GM23338 (cell line): Measurements from ENCODE around the gene PTCHD1. TPM values are rescaled to one million over a fixed set of nuclear protein-coding genes. Genes with fewer than 3 reads are reported as not detected.

Experiments used
- ATAC-seq: fragments of 200-7000 bp; cut with Tn5 transposase; 3 replicates; pipeline ENCODE4 v1.9.1; 2020
- DNase-seq: peaks from one replicate; pipeline ENCODE4 v3.0.0-alpha.2; 2015; ENCODE audit warnings: low spot score
- H2AFZ ChIP-seq: fragments of 200-600 bp; sonication (generic); 2 replicates; pipeline ENCODE4 v1.8.0; 2016; ENCODE audit warnings: antibody characterized with exemption, mild to moderate bottlenecking, moderate library complexity
- H3F3A ChIP-seq: fragments of 200-600 bp; sonication (generic); replicated peaks from 2 replicates; pipeline ENCODE4 v1.8.0; 2017; ENCODE audit warnings: antibody characterized with exemption, mixed run types, low read depth
- H3K27ac ChIP-seq: fragments of 200-600 bp; sonication (generic); 2 replicates; pipeline ENCODE4 v1.6.1; 2016; ENCODE audit warnings: low read depth
- H3K27me3 ChIP-seq: fragments of 200-600 bp; sonication (generic); 2 replicates; pipeline ENCODE4 v1.8.0; 2016; ENCODE audit warnings: mild to moderate bottlenecking, mixed run types, moderate library complexity; ENCODE audit not compliant: insufficient read depth
- H3K36me3 ChIP-seq: fragments of 200-600 bp; sonication (generic); 2 replicates; pipeline ENCODE4 v1.8.0; 2016; ENCODE audit warnings: mild to moderate bottlenecking; ENCODE audit not compliant: insufficient read depth
- H3K4me1 ChIP-seq: fragments of 200-600 bp; sonication (generic); 2 replicates; pipeline ENCODE4 v1.8.0; 2016; ENCODE audit warnings: mild to moderate bottlenecking, moderate library complexity; ENCODE audit not compliant: insufficient read depth
- H3K4me2 ChIP-seq: fragments of 200-600 bp; sonication (generic); 2 replicates; pipeline ENCODE4 v1.7.1; 2017; ENCODE audit warnings: mixed run types
- H3K4me3 ChIP-seq: fragments of 200-600 bp; sonication (generic); 2 replicates; pipeline ENCODE4 v1.6.1; 2016; ENCODE audit warnings: mixed run types
- H3K79me2 ChIP-seq: fragments of 200-600 bp; sonication (generic); replicated peaks from 2 replicates; pipeline ENCODE4 v1.8.0; 2017; ENCODE audit warnings: mild to moderate bottlenecking; ENCODE audit not compliant: insufficient read depth
- H3K9me2 ChIP-seq: fragments of 200-600 bp; sonication (generic); 2 replicates; pipeline ENCODE4 v1.8.0; 2017; ENCODE audit not compliant: insufficient read depth
- H4K20me1 ChIP-seq: fragments of 200-600 bp; sonication (generic); replicated peaks from 2 replicates; pipeline ENCODE4 v1.8.0; 2017; ENCODE audit warnings: mild to moderate bottlenecking; ENCODE audit not compliant: insufficient read depth
- H3K27ac Mint-ChIP-seq: 2 replicates; pipeline ENCODE4 v1.8.0; 2020; ENCODE audit warnings: inconsistent platforms, mild to moderate bottlenecking, moderate library complexity, mixed read lengths
- H3K27me3 Mint-ChIP-seq: 3 replicates; pipeline ENCODE4 v1.8.0; 2022; ENCODE audit warnings: low read depth, mild to moderate bottlenecking, moderate library complexity, mixed read lengths, inconsistent platforms; ENCODE audit not compliant: insufficient read depth, poor library complexity
- H3K36me3 Mint-ChIP-seq: 3 replicates; pipeline ENCODE4 v1.8.0; 2021; ENCODE audit warnings: low read depth, mild to moderate bottlenecking, inconsistent platforms, moderate library complexity, mixed read lengths
- H3K4me1 Mint-ChIP-seq: 3 replicates; pipeline ENCODE4 v1.8.0; 2020; ENCODE audit warnings: mild to moderate bottlenecking, inconsistent platforms, mixed read lengths
- H3K4me3 Mint-ChIP-seq: 3 replicates; pipeline ENCODE4 v1.8.0; 2021; ENCODE audit warnings: moderate library complexity, mild to moderate bottlenecking, inconsistent platforms, mixed read lengths
- H3K9me3 Mint-ChIP-seq: 3 replicates; pipeline ENCODE4 v1.8.0; 2020; ENCODE audit warnings: moderate library complexity, mild to moderate bottlenecking, inconsistent platforms, mixed read lengths
- CREB1 ChIP-seq: fragments of 250-450 bp; sonication (Bioruptor Pico); IDR thresholded peaks from 2 replicates; pipeline ENCODE4 v1.5.0; 2020; ENCODE audit warnings: low read depth, mild to moderate bottlenecking, moderate library complexity
- ETS1 ChIP-seq: IDR thresholded peaks from 2 replicates; pipeline ENCODE4 v1.6.1; 2016; ENCODE audit warnings: antibody characterized with exemption
- EZH2 ChIP-seq: fragments of 200-600 bp; sonication (generic); IDR thresholded peaks from one replicate; pipeline ENCODE4 v1.8.0; 2017; ENCODE audit warnings: antibody characterized with exemption, mild to moderate bottlenecking, low read depth; ENCODE audit not compliant: unreplicated experiment
- EZH2phosphoT487 ChIP-seq: fragments of 200-600 bp; sonication (generic); IDR thresholded peaks from one replicate; pipeline ENCODE4 v1.8.1; 2018; ENCODE audit warnings: antibody characterized with exemption; ENCODE audit not compliant: unreplicated experiment
- JUNB ChIP-seq: IDR thresholded peaks from one replicate; pipeline ENCODE4 v1.6.1; 2016; ENCODE audit warnings: antibody characterized with exemption; ENCODE audit not compliant: unreplicated experiment
- NANOG ChIP-seq: IDR thresholded peaks from 2 replicates; pipeline ENCODE4 v1.6.1; 2016; ENCODE audit warnings: antibody characterized with exemption, borderline replicate concordance
- POLR2AphosphoS5 ChIP-seq: IDR thresholded peaks from 2 replicates; pipeline ENCODE4 v1.6.1; 2016; ENCODE audit warnings: antibody characterized with exemption, low read depth
- REST ChIP-seq: IDR thresholded peaks from one replicate; pipeline ENCODE4 v1.6.1; 2018; ENCODE audit warnings: antibody characterized with exemption; ENCODE audit not compliant: unreplicated experiment
- STAT1 ChIP-seq: IDR thresholded peaks from one replicate; pipeline ENCODE4 v1.6.1; 2016; ENCODE audit warnings: antibody characterized with exemption; ENCODE audit not compliant: unreplicated experiment
- ZNF114 ChIP-seq: fragments of 250-450 bp; sonication (Bioruptor Pico); IDR thresholded peaks from 2 replicates; pipeline ENCODE4 v1.5.0; 2020; ENCODE audit warnings: mild to moderate bottlenecking, moderate library complexity
- ZNF331 ChIP-seq: fragments of 250-450 bp; sonication (Bioruptor Pico); IDR thresholded peaks from 2 replicates; pipeline ENCODE4 v1.5.0; 2020; ENCODE audit warnings: low read depth, mild to moderate bottlenecking, moderate library complexity
- ZNF462 ChIP-seq: fragments of 250-450 bp; sonication (Bioruptor Pico); IDR thresholded peaks from 2 replicates; pipeline ENCODE4 v1.5.0; 2020; ENCODE audit warnings: mild to moderate bottlenecking, moderate library complexity
- polyA plus RNA-seq: library from polyadenylated mRNA; unstranded; fragments of >200 nt; fragmentation: Nextera tagmentation; extraction: Ambion mirVana; gene quantifications from 2 replicates; pipeline ENCODE4 v1.2.1, GENCODE V29; 2016
- total RNA-seq: library from RNA; depleted of rRNA; stranded (reverse); fragments of >200 nt; shearing (Covaris generic); gene quantifications from 2 replicates; pipeline ENCODE4 v1.2.3, GENCODE V29; 2014
- TF ChIP-seq, protein P1 (sequence below), 2 experiments: fragments of 200-600 bp in 1 of 2; sonication (generic) in 1 of 2; conservative IDR thresholded peaks; 2 replicates each; pipeline versions ENCODE4 v1.5.1 to v1.6.1; 2016 to 2017; ENCODE audit warnings: antibody characterized with exemption in 2 of 2, low read depth in 2 of 2, mild to moderate bottlenecking in 2 of 2, moderate library complexity in 1 of 2

PTCHD1 gene
- total and polyA plus RNA-seq, 2 experiments from 2014 or later, result 1.5 to 1.9 TPM

DNA sequence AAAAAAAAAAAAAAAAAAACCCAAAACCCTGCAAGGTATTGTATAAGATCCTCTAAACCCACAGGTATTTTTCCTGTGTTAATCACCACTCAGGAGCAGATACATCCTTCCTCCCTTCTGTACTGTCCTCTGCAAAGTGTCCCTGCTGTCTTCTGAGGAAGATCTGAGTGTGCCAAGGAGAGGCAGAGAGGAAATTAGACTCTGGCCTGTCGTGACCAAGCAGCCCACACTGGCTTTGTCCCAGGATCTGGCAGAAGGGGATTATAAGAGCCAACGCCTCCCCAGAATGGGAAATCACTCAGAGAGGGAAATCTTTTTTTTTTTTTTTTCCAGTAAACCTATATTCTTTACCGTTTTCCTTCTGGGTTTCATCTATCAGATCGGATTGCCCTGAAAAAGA, 39.6 kb downstream of the PTCHD1 start:
- no peaks in the 10 kb centered on the region for H4K20me1 ChIP-seq
- no peak overlapping the region for H3K4me2 ChIP-seq
- no peak overlapping the region for H3K27ac ChIP-seq
- Mint-ChIP-seq H3K27ac (no peak overlapping the region), H3K27me3 (no peaks in the 10 kb centered on the region), H3K4me3 (no peak overlapping the region), H3K4me1 (peaks cover 10% of the 10 kb centered on the region; the same call in 2 of the 3 replicates), H3K36me3 (no peaks in the 10 kb centered on the region), H3K9me3 (no peaks in the 10 kb centered on the region)
- H2AFZ ChIP-seq, result no peak overlapping the region
- DNase-seq (no peak), ATAC-seq (no peak)
- no peaks in the 10 kb centered on the region for H3F3A ChIP-seq
- H3K9me2 ChIP-seq, result no peaks in the 10 kb centered on the region
- TF ChIP-seq, protein P1, sequence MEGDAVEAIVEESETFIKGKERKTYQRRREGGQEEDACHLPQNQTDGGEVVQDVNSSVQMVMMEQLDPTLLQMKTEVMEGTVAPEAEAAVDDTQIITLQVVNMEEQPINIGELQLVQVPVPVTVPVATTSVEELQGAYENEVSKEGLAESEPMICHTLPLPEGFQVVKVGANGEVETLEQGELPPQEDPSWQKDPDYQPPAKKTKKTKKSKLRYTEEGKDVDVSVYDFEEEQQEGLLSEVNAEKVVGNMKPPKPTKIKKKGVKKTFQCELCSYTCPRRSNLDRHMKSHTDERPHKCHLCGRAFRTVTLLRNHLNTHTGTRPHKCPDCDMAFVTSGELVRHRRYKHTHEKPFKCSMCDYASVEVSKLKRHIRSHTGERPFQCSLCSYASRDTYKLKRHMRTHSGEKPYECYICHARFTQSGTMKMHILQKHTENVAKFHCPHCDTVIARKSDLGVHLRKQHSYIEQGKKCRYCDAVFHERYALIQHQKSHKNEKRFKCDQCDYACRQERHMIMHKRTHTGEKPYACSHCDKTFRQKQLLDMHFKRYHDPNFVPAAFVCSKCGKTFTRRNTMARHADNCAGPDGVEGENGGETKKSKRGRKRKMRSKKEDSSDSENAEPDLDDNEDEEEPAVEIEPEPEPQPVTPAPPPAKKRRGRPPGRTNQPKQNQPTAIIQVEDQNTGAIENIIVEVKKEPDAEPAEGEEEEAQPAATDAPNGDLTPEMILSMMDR (conservative IDR thresholded peaks at IDR 0.05; ENCODE audit: low read depth in 2 of 2), result no peak
- TF ChIP-seq POLR2AphosphoS5 (no peak), STAT1 (no peak), EZH2phosphoT487 (no peak), ZNF331 (CRISPR knock-in tag) (no peak), REST (no peak), ZNF462 (no peak), ETS1 (no peak), NANOG (no peak), EZH2 (no peak), ZNF114 (CRISPR knock-in tag) (no peak), JUNB (no peak), CREB1 (CRISPR knock-in tag) (no peak)
- no peaks in the 10 kb centered on the region for H3K79me2 ChIP-seq
- no peaks in the 10 kb centered on the region for H3K4me1 ChIP-seq
- H3K4me3 ChIP-seq, result no peak overlapping the region
- no peaks in the 10 kb centered on the region for H3K36me3 ChIP-seq
- H3K27me3 ChIP-seq, result no peaks in the 10 kb centered on the region
